HG03342 (cell line): Measurements from ENCODE around the gene AQP3.
"Not testable (repeated sequence)": the region's sequence is repeated elsewhere in the genome, so short reads cannot be mapped to it uniquely, and the experiment has no call there.

ENCODE experiments used
- ATAC-seq: cut with Tn5 transposase; IDR thresholded peaks from one replicate; pipeline ENCODE4 v1.9.1; 2021; ENCODE audit warnings: mild to moderate bottlenecking, moderate library complexity; ENCODE audit not compliant: unreplicated experiment

AQP3 gene

DNA sequence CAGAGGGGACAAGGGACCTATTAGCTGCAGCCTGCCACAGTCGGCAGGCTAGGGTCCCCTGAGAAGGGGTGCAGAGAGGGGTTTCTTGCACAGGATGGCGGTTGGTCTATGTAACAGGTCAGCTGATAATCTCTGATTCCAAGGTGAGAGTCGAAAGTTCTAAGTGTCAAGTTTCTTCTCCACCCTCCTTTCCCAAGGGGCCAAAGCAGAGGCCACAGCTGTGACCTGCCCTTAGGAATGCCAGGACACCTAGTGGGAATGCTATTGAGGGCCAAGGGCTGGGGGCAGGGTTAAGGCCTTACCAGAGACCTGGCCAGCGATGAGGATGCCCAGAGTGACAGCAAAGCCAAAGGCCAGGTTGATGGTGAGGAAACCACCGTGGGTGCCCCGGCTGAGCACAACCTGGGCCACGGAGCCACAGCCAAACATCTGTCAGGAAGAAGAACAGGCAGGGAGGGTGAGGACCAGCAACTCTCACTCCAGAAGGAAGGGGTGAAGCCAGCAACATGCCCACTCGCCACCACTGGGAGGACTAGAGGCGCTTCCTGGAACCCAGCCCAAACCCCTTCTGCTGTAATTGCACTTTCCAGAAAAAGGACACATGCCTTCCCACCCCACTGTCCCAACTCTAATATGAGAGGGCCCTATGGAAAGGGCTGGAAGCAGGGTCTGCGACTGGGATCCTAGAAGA, 3.8 kb downstream of the AQP3 start:
- ATAC-seq = no peak

GRCh38 chr9:33443047-33443446, 4.3 kb downstream of the AQP3 start:
- no peak for ATAC-seq

DNA sequence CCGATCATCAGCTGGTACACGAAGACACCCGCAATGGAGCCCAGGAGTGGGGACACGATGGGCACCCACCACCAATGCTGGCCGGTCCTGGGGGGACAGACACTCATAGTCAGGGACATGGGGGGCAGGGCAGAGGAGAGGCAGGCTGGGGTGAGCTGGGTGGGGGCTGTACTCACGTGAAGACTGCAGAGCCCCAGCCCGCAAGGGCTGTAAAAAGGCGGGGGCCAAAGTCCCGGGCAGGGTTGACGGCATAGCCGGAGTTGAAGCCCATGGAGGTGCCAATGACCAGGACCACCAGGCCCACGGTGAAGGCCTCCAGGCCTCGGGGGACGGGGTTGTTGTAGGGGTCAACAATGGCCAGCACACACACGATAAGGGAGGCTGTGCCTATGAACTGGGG, 5.3 kb downstream of the AQP3 start:
- no peak for ATAC-seq

- ATAC-seq = no peak
Measured at GRCh38 chr9:33440609-33441008, 6.8 kb downstream of the AQP3 start.

- ATAC-seq = no peak
Measured at GRCh38 chr9:33440204-33440603, 7.2 kb downstream of the AQP3 start.

DNA sequence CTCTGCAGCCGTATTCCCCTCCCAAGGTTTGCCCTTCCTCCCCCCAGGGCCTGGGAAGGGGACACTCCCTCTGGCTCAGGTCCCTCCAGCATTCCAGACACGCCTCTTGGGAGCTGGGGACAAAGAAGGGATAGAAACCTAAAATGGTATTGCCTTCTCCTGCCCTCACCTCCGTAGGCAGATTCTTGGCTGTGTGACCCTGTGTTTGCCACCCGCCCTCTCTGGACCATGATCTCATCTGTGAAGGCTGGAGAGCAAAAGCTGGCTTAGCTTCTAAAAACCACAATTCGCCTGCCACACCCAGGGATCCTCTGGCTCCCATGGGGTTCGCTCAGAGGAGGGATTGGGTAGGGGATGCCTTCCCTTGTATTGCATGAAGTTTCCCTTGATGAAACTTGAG, 7.7 kb downstream of the AQP3 start:
- ATAC-seq = no peak

DNA sequence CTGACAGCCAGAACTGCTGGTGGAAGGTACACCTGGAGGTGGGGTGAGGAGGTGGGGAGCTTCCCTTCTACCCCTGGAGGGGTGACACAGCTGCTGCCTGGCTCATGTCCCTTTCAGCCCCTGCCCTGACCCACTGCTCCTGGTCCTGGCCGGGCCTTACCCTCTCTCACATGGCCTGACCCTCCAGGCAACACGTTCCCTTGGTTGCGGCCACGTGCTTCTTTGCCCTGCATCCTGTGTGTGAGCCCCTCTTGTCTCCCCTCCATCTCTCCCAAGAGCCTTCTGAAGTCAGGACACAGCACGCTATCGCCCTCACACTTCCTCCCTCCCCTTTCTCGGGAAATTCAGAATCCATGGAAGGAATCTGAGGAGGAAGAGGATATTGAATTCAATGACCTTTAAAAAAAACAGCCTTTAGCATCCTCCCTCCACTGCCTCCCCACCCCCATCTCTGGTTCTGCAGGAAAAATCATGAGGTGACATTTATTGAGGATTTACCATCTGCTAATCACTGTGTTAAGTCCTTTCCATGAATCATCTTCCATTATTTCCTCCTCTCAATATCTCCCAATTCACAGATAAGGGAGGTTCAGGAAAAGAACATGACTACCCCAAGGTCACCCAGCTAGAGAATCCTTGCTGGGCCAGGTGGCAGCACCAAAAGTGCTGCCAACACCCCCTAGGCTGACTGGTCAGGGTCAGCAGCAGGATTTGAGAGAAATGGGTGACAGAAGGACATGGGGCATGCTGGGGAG, 8.3 kb downstream of the AQP3 start:
- no peak for ATAC-seq

DNA sequence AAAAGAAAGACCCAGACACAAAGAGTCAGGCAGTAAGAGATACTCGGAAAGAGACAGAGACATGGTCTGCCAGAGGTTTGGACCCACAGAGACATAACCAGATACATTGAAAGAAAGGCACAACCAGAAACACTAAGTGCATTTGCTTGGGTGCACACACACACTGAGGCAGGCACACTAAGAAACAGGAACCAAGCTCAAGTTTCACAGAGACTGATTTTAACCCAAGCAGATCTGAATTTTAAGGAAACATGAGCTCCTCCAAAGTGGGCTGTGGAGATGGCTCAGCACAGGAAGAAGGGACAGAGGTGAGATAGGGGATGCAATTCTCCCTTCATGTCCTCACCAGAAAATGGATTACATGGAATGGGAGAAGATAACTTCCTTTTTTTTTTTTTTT, 9.5 kb downstream of the AQP3 start:
- no peak for ATAC-seq

DNA sequence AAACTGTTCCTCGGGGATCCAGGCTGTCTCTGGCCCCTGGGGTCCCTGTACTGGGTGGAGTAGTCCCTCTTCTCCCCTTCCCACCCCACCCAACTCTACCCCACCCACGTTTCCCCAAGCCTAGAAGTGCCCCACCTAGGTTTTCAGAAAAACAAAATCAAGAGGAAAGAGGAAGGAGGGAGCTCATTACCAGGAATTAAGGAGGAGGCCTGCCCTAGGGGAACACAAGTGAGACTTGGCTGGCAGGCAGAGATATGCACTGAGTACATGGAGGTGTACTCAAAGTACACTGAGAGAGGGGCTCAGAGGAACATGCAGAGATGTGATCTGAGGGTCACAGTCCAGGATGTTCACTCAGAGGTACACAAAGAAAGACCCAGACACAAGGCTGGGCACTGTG, 10.2 kb downstream of the AQP3 start:
- no peak for ATAC-seq

DNA sequence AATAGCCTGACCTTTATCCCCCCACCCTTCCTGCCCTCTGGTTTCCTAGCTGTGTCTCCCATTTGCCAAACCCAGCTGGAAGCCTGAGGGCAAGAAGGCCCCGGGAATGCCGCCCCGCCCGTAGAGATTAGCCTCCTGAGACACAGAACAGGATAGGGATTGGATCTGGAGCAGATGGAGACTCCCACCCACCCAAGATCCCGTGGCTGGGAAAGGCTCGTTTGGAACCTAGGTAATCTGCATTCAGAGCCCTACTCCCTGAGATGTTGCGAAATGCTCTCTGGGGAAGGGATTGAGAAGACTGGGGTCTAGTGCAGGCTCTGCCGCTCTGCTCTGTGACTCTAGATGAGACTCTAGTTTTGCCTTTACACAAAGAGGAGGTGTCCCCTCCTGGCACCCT, 10.9 kb downstream of the AQP3 start:
- ATAC-seq = no peak

DNA sequence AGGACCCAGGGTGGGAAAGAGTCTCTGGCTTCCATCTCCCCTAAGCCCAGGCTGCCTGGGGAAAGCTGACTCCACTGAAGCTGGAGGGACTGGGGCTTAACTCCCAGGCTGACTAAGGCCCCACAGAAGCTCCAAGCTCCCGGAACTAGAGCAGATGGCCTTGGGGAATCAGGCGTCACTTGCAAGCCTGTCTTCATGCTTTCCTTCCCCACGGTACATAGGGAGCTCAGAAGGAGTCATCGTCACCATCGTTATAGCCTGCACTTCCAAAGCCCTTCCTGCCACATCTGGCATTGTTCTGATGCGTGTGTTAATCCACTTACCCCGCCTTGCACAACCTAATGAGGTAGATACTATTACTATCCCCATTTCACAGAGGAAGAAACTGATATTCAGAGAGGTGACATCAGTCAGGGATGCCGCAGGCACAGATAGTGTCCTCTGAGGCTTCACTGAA, 11.5 kb downstream of the AQP3 start:
- no peak for ATAC-seq

DNA sequence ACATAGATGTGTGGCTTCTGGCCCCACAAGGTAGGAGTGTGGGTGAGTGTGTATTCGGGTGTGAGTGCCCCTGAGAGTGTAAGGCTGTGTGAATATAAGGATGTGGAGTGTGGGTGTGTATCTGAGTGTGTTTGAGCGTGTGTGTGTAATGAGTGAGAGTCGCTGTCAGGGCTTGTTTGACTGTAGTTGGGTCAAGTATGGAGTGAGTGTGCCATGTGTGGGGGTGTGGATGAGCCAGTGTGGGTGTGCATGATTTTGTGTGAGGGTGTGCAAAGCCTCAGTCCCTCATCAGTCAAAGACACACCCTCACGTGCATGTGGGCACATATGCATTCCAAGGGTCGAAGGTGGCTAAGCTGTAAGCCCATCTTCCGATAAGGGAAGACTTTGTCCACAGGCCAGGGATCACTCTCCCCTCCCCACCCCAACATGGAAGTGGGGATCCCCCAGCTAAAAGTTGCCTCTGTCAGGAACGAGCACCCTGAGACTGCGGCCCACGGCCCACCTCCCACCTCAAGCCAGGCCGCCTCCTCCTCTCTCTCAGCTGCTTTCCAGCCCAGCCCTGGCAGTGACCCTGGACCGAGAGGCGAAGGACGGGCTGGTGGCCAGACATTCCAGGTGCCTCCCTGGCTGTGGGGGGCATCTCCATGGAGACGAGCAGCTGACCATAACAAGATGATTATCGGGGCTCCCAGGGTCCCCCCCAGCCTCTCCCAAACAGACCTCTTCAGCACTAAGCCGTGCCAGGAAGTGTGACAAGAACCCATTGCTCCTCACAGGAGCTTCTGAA, 12.9 kb downstream of the AQP3 start:
- ATAC-seq = no peak

GRCh38 chr9:33433871-33434270, 13.5 kb downstream of the AQP3 start:
- no peak for ATAC-seq

DNA sequence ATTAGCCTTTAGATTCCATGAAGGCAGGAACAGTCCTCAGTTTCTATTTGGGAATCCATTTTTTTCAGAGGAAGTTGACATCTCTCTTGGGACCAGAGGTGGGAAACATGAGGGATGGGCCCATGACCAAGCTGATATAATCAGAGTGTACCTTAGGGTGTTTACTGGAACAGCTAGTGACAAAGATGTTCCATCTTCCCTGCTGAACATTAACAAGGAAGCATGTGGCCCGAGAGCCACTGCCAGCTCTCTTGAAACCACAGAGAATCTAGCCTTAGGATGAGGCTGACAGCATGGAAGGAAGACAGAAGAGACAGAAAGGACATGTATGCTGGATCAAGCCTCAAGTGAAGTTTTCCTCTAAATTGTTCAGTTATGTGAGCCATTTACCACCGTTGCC, 16.0 kb downstream of the AQP3 start:
- no peak for ATAC-seq

GRCh38 chr9:33430942-33431341, 16.5 kb downstream of the AQP3 start:
- ATAC-seq = no peak

- no peak for ATAC-seq
Measured at GRCh38 chr9:33429256-33429985, 18.0 kb downstream of the AQP3 start.

- no peak for ATAC-seq
Measured at GRCh38 chr9:33426843-33427293, 20.5 kb downstream of the AQP3 start.

DNA sequence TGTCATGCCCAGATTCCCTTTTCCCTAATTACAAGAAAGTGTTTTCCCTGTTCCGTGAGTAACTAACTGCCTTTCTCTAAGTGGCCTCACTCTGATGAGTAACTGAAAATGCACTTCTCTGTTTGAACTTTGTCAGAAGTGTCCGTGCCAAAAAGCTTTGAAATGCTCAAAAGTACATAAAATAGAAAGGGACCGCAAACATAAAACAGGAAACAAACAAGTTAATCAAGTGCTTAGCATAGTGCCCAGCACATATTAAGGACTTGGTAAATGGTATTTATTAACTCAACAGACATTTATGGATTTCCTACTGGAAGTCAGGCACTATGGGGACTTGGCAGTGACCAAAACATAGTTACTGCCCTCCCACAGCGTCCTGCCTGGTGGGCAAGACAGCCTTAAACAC, 22.3 kb downstream of the AQP3 start:
- ATAC-seq = no peak

DNA sequence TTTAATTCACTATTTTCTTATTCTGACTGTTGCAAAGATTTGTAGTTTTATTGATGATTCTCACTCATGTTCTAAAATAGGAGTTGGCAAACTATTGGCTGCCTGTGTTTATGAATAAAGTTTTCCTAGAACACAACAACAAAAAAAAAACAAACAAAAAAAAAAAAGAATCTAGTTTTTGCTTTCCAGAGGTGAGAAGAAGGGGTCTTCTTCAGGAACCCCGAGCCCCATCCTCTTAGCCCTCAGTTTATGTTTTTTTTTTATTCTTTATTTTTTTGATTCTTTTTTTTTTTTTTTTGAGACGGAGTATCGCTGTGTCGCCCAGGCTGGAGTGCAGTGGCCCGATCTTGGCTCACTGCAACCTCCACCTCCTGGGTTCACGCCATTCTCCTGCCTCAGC, 22.9 kb downstream of the AQP3 start:
- not testable (repeated sequence) for ATAC-seq

DNA sequence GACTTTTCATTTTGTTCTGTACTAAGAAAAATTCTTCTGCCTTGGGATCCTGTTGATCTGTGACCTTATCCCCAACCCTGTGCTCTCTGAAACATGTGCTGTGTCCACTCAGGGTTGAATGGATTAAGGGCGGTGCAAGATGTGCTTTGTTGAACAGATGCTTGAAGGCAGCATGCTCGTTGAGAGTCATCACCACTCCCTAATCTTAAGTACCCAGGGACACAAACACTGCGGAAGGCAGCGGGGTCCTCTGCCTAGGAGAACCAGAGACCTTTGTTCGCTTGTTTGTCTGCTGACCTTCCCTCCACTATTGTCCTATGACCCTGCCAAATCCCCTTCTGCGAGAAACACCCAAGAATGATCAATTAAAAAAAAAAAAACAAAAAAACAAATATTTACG, 23.4 kb downstream of the AQP3 start:
- not testable (repeated sequence) for ATAC-seq

- no peak for ATAC-seq
Measured at GRCh38 chr9:33419708-33420303, 27.6 kb downstream of the AQP3 start.
